ENCODE data around the gene TSEN15. TPM values are rescaled to one million over a fixed set of nuclear protein-coding genes. Genes with fewer than 3 reads are reported as not detected.

Gene TSEN15
- total and polyA plus RNA-seq, 9 of the 15 experiments (the other 6 are each of a cell fraction or from before 2014, with no cell fraction given) = 25.6 to 121 (median 91.3) TPM

DNA sequence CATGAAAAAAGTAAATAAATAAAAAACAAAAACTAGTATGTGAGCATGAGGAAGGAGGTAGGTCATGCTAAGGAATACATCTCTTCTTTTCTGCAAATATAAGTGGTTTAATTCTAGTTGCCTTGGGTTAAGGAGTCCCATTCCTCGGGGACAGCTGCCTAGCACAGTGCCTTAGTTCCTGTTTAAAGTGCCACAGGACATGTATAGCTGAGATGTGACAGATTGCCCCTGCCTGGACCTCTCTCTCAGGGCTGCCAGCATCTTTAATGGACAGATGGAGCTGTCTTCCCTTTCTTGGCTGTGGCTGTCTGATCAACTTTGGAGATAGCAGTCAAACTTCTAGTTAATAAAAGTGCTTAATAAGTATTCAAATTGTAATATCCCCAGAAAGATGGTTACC, 50.0 kb downstream of the TSEN15 start:
- H3K79me2 ChIP-seq (ENCODE audit: control insufficient read depth, insufficient read depth, low read length) = no peaks in the 10 kb centered on the region
- no peaks in the 10 kb centered on the region for H3K27me3 ChIP-seq (ENCODE audit: control insufficient read depth in 2 of 2, insufficient read depth in 2 of 2, low read length in 2 of 2)
- H3K9ac ChIP-seq (ENCODE audit: insufficient read depth in 1 of 2, low read depth in 2 of 2, low read length in 2 of 2) = no peak overlapping the region
- no peak overlapping the region for H3K27ac ChIP-seq (ENCODE audit: extremely low read depth, low read depth, low read length)
- no TSS peak for BruUV-seq (replicated peaks)
- H3K36me3 ChIP-seq (ENCODE audit: control insufficient read depth, insufficient read depth, low read length) = no peaks in the 10 kb centered on the region
- no peaks in the 10 kb centered on the region for H3K9me3 ChIP-seq (replicated peaks; ENCODE audit: control insufficient read depth, insufficient read depth, low read depth, low read length)
- DNase-seq (ENCODE audit: extremely low read depth in 1 of 4, low spot score in 3 of 4) = no peak
- no peak for ATAC-seq
- TF ChIP-seq ZNF644 (tag; IDR thresholded peaks at IDR 0.05; ENCODE audit: low read depth) = no peak
- TF ChIP-seq ZNF232 (CRISPR knock-in tag; IDR thresholded peaks at IDR 0.05) = no peak
- TF ChIP-seq BHLHE40 (IDR thresholded peaks at IDR 0.05; ENCODE audit: low read length) = no peak
- TF ChIP-seq SLC30A9 (CRISPR knock-in tag; IDR thresholded peaks at IDR 0.05) = no peak
- no peak for TF ChIP-seq TCFL5 (CRISPR knock-in tag; conservative IDR thresholded peaks at IDR 0.05)
- no peak for TF ChIP-seq SAFB (IDR thresholded peaks at IDR 0.05; ENCODE audit: borderline replicate concordance, low read depth, low read length)
- no peak for TF ChIP-seq ZNF668 (CRISPR knock-in tag; IDR thresholded peaks at IDR 0.05)
- TF ChIP-seq RNF2 (IDR thresholded peaks at IDR 0.05) = no peak
- no peak for TF ChIP-seq MYC (IDR thresholded peaks at IDR 0.05; ENCODE audit: low read depth, low read length)
- no peak for TF ChIP-seq MYC (CRISPR knock-in tag; IDR thresholded peaks at IDR 0.05; ENCODE audit: borderline replicate concordance, low read depth)
- TF ChIP-seq WHSC1 (IDR thresholded peaks at IDR 0.05; ENCODE audit: low read length) = no peak
- TF ChIP-seq POLR2G (IDR thresholded peaks at IDR 0.05; ENCODE audit: low read depth, low read length) = no peak
- TF ChIP-seq ZNF584 (CRISPR knock-in tag; IDR thresholded peaks at IDR 0.05; ENCODE audit: low read depth) = no peak
- TF ChIP-seq, protein P1, sequence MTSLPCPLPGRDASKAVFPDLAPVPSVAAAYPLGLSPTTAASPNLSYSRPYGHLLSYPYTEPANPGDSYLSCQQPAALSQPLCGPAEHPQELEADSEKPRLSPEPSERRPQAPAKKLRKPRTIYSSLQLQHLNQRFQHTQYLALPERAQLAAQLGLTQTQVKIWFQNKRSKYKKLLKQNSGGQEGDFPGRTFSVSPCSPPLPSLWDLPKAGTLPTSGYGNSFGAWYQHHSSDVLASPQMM (CRISPR knock-in tag; IDR thresholded peaks at IDR 0.05) = no peak
- TF ChIP-seq NR3C1 (CRISPR knock-in tag; IDR thresholded peaks at IDR 0.05) = no peak
- H4K20me1 ChIP-seq (replicated peaks; ENCODE audit: control insufficient read depth, insufficient read depth, low read length) = no peaks in the 10 kb centered on the region
- whole genome bisulfite sequencing (ENCODE audit: insufficient coverage, low coverage, missing lambda C conversion rate) = 0% methylated on average over 1 of the region's 1 CpG
- intact Hi-C loops (cut with micrococcal nuclease) = no loop called here
- H3K9me1 ChIP-seq (ENCODE audit: control insufficient read depth, insufficient read depth, low read length) = no peaks in the 10 kb centered on the region
- H3K4me3 ChIP-seq = no peak overlapping the region
- H3K4me1 ChIP-seq (replicated peaks in 1 of 2; ENCODE audit: control insufficient read depth in 2 of 2, insufficient read depth in 2 of 2, low read length in 2 of 2) = no peaks in the 10 kb centered on the region
- no peak overlapping the region for H3K4me2 ChIP-seq (ENCODE audit: insufficient read depth, low read length)
- in situ Hi-C loops (cut with MboI) = no loop called here
- no peak for FAIRE-seq
- ChIA-PET CTCF (ENCODE audit: low intra/inter-chr PET ratio) (no interaction called here), POLR2A (interaction anchor here (0.6 to 1.2 kb wide), 2 partner anchors 19 to 237 kb away, joined by 3 to 4 read pairs; no protein-coding TSS in a partner anchor)
- H2AFZ ChIP-seq (ENCODE audit: low read depth, low read length) = no peak overlapping the region

All from K562 (cell line).